K562 (cell line): Measurements from ENCODE around the gene C11orf65. TPM values are rescaled to one million over a fixed set of nuclear protein-coding genes. Genes with fewer than 3 reads are reported as not detected.
A peak's percentile ranks its signal among the peaks of the same experiment; 100 is the strongest.

Source experiments
- AFF4 ChIP-seq: sonication (generic); formaldehyde crosslinking; IDR thresholded peaks from 2 replicates; pipeline ENCODE4 v1.8.0; 2023; ENCODE audit warnings: mild to moderate bottlenecking, missing genetic modification reagents
- BCOR ChIP-seq: fragments of 450-650 bp; IDR thresholded peaks from 2 replicates; pipeline ENCODE4 v1.6.1; 2016
- CBFA2T3 ChIP-seq: fragments of 450-650 bp; IDR thresholded peaks from 2 replicates; pipeline ENCODE4 v1.6.1; 2017
- CTBP1 ChIP-seq: fragments of 450-650 bp; IDR thresholded peaks from 2 replicates; pipeline ENCODE4 v1.6.1; 2016; ENCODE audit warnings: borderline replicate concordance
- HDAC1 ChIP-seq, 2 experiments: fragments of 450-650 bp; IDR thresholded peaks; 2 replicates each; pipeline ENCODE4 v1.6.1; 2016 to 2017; ENCODE audit warnings: inconsistent platforms in 1 of 2, mild to moderate bottlenecking in 1 of 2, moderate library complexity in 1 of 2
- HDAC6 ChIP-seq: IDR thresholded peaks from 2 replicates; pipeline ENCODE4 v1.6.1; 2012; ENCODE audit warnings: low read depth, mild to moderate bottlenecking, control low read depth, inconsistent platforms, low read length, moderate library complexity
- KLF1 ChIP-seq: fragments of 450-650 bp; IDR thresholded peaks from 2 replicates; pipeline ENCODE4 v1.6.1; 2016; ENCODE audit warnings: missing genetic modification characterization, missing compliant biosample characterization
- MNT ChIP-seq, 2 experiments: fragments of 450-650 bp; conservative IDR thresholded peaks; 2 replicates each; pipeline ENCODE4 v1.6.1; 2017; ENCODE audit warnings: mild to moderate bottlenecking in 2 of 2, moderate library complexity in 2 of 2
- NELFE ChIP-seq: IDR thresholded peaks from 2 replicates; pipeline ENCODE4 v1.6.1; 2011; ENCODE audit warnings: mild to moderate bottlenecking; ENCODE audit not compliant: insufficient read depth, insufficient read length
- RBM34 ChIP-seq: fragments of 200-400 bp; formaldehyde crosslinking; IDR thresholded peaks from 2 replicates; pipeline ENCODE4 v1.6.1; 2018; ENCODE audit warnings: low read length, borderline replicate concordance; ENCODE audit not compliant: insufficient read depth
- SMAD4 ChIP-seq: fragments of 250-450 bp; sonication (Bioruptor Pico); conservative IDR thresholded peaks from 2 replicates; pipeline ENCODE4 v1.8.0; 2021; ENCODE audit warnings: inconsistent platforms, mild to moderate bottlenecking, moderate library complexity
- SNIP1 ChIP-seq: fragments of 450-650 bp; IDR thresholded peaks from 2 replicates; pipeline ENCODE4 v1.7.1; 2017; ENCODE audit warnings: low read depth, mild to moderate bottlenecking
- SRSF1 ChIP-seq: fragments of 200-400 bp; formaldehyde crosslinking; IDR thresholded peaks from 2 replicates; pipeline ENCODE4 v1.6.1; 2017; ENCODE audit warnings: mild to moderate bottlenecking, low read depth, low read length, moderate library complexity
- XRCC3 ChIP-seq: fragments of 450-650 bp; IDR thresholded peaks from 2 replicates; pipeline ENCODE4 v1.6.1; 2017; ENCODE audit warnings: mild to moderate bottlenecking, moderate library complexity
- ZNF121 ChIP-seq: sonication (generic); formaldehyde crosslinking; conservative IDR thresholded peaks from 2 replicates; pipeline ENCODE4 v1.8.0; 2022; ENCODE audit warnings: missing genetic modification reagents
- ZNF239 ChIP-seq: fragments of 250-450 bp; sonication (Bioruptor Pico); IDR thresholded peaks from 2 replicates; pipeline ENCODE4 v1.4.0; 2020; ENCODE audit warnings: mild to moderate bottlenecking
- ZNF280B ChIP-seq: fragments of 250-450 bp; sonication (Bioruptor Pico); IDR thresholded peaks from 2 replicates; pipeline ENCODE4 v1.5.1; 2021; ENCODE audit warnings: mild to moderate bottlenecking
- ZNF354B ChIP-seq: fragments of 250-450 bp; sonication (Bioruptor Pico); IDR thresholded peaks from 2 replicates; pipeline ENCODE4 v1.4.0; 2020
- ZNF41 ChIP-seq: fragments of 250-450 bp; sonication (Bioruptor Pico); conservative IDR thresholded peaks from 2 replicates; pipeline ENCODE4 v1.4.0; 2020; ENCODE audit warnings: mild to moderate bottlenecking
- ZNF780A ChIP-seq: fragments of 250-450 bp; sonication (Bioruptor Pico); IDR thresholded peaks from 2 replicates; pipeline ENCODE4 v1.5.0; 2021; ENCODE audit warnings: mild to moderate bottlenecking
- ZNF830 ChIP-seq: fragments of 250-450 bp; sonication (Bioruptor Pico); IDR thresholded peaks from 2 replicates; pipeline ENCODE4 v1.5.0; 2021; ENCODE audit warnings: mild to moderate bottlenecking
- polyA plus RNA-seq, 8 experiments: library from polyadenylated mRNA; depleted of rRNA in 4 of 8; stranded (reverse) in 5 of 8; unstranded in 3 of 8; fragments of >200 nt; fragmentation: Nextera tagmentation in 2 of 8; fragmentation: Illumina TruSeq in 1 of 8; extraction: Ambion mirVana in 2 of 8; extraction: Trizol in 1 of 8; gene quantifications; 2 replicates each; pipeline versions ENCODE4 v1.2.1 to v1.2.3, GENCODE V29; 2011 to 2014; ENCODE audit warnings: inconsistent platforms in 1 of 8, missing spikeins in 1 of 8
- total RNA-seq, 7 experiments: library from RNA; depleted of rRNA in 6 of 7; stranded (reverse); fragments of >200 nt in 6 of 7; fragmentation: Illumina TruSeq in 2 of 7; extraction: Trizol in 2 of 7; gene quantifications; 2 replicates each; pipeline versions ENCODE4 v1.2.1 to v1.2.3, GENCODE V29; 2011 to 2021; ENCODE audit warnings: low replicate concordance in 1 of 7
- TF ChIP-seq, protein P1 (sequence below), 2 experiments: fragments of 450-650 bp in 1 of 2; sonication (generic) in 1 of 2; formaldehyde crosslinking in 1 of 2; IDR thresholded peaks in 1 of 2; conservative IDR thresholded peaks in 1 of 2; 2 replicates each; pipeline versions ENCODE4 v1.6.1 to v1.8.1; 2016 to 2023; ENCODE audit warnings: mild to moderate bottlenecking in 2 of 2, moderate library complexity in 2 of 2, inconsistent platforms in 1 of 2, missing genetic modification reagents in 1 of 2
- TF ChIP-seq, protein P2 (sequence below): fragments of 250-450 bp; sonication (Bioruptor Pico); IDR thresholded peaks from 2 replicates; pipeline ENCODE4 v1.9.0; 2021; ENCODE audit warnings: mild to moderate bottlenecking

The C11orf65 gene
- total and polyA plus RNA-seq, 9 of the 15 experiments (the other 6 are each of a cell fraction or from before 2014, with no cell fraction given): 1.0 to 2.1 (median 1.2) TPM

DNA sequence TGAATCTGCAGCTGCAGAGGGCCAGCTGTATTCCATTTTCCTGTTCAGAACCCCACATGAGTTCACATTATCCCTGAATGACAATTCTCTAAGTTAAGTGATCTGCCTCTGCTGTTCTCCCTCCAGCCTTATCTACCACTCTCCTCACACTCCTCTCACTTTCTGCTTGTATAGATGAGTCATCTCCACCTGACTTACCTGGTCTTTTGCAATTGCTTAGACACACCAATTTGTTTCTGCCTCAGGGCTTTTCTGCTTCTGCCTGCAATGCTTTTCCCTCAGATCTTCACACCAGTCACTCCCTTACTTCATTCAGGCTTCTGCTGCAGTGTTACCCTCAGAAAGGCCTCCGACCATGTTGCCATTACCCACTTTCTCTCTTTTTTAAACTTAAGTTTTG lies 126.4 kb downstream of the C11orf65 start (continued):
- TF ChIP-seq, protein P1, sequence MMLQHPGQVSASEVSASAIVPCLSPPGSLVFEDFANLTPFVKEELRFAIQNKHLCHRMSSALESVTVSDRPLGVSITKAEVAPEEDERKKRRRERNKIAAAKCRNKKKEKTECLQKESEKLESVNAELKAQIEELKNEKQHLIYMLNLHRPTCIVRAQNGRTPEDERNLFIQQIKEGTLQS (IDR thresholded peaks at IDR 0.05): peak; percentile 90
- TF ChIP-seq, protein P1 (CRISPR knock-in tag; conservative IDR thresholded peaks at IDR 0.05): peak; percentile 54; the same call in 1 of the 2 replicates
- no peak for TF ChIP-seq RBM34
- TF ChIP-seq HDAC1 (IDR thresholded peaks at IDR 0.05): peak in 1 of 2 experiments; percentile 70; a peak in 2 of 4 replicates
- TF ChIP-seq CBFA2T3: peak; percentile 59
- TF ChIP-seq, protein P2, sequence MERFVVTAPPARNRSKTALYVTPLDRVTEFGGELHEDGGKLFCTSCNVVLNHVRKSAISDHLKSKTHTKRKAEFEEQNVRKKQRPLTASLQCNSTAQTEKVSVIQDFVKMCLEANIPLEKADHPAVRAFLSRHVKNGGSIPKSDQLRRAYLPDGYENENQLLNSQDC: no peak
- TF ChIP-seq ZNF41 (CRISPR knock-in tag): no peak
- TF ChIP-seq NELFE: no peak
- no peak for TF ChIP-seq ZNF121
- no peak for TF ChIP-seq ZNF780A (CRISPR knock-in tag)
- TF ChIP-seq AFF4 (CRISPR knock-in tag): no peak
- TF ChIP-seq ZNF830 (CRISPR knock-in tag): no peak
- no peak for TF ChIP-seq MNT (conservative IDR thresholded peaks at IDR 0.05)
- no peak for TF ChIP-seq ZNF354B (CRISPR knock-in tag)
- no peak for TF ChIP-seq XRCC3
- TF ChIP-seq SRSF1: no peak
- TF ChIP-seq SMAD4 (CRISPR knock-in tag): no peak
- TF ChIP-seq KLF1 (tag): no peak
- no peak for TF ChIP-seq SNIP1
- no peak for TF ChIP-seq BCOR
- TF ChIP-seq CTBP1: peak; percentile 69; the same call in 1 of the 2 replicates
- TF ChIP-seq HDAC6: no peak
- TF ChIP-seq ZNF239 (CRISPR knock-in tag): no peak
- TF ChIP-seq ZNF280B (CRISPR knock-in tag): no peak
